Measurements from ENCODE around the gene OR52N1. TPM values are rescaled to one million over a fixed set of nuclear protein-coding genes. Genes with fewer than 3 reads are reported as not detected.
A peak's percentile ranks its signal among the peaks of the same experiment; 100 is the strongest.

The OR52N1 gene
- total and polyA plus RNA-seq, 2 experiments from 2014 or later = not detected

- Mint-ChIP-seq H3K4me3 (peak overlapping the region; percentile 74; the same call in 2 of the 3 replicates), H3K36me3 (ENCODE audit: low read depth) (no peaks in the 10 kb centered on the region), H3K27me3 (ENCODE audit: insufficient read depth, low read depth, poor library complexity) (peaks cover 2% of the 10 kb centered on the region), H3K9me3 (peaks cover 5% of the 10 kb centered on the region), H3K4me1 (peaks cover 32% of the 10 kb centered on the region), H3K27ac (no peak overlapping the region)
- H3K4me1 ChIP-seq (ENCODE audit: insufficient read depth) = peaks cover 23% of the 10 kb centered on the region
- TF ChIP-seq NANOG (IDR thresholded peaks at IDR 0.05; ENCODE audit: borderline replicate concordance) (no peak), CREB1 (CRISPR knock-in tag; IDR thresholded peaks at IDR 0.05; ENCODE audit: low read depth) (no peak)
- TF ChIP-seq, protein P1, sequence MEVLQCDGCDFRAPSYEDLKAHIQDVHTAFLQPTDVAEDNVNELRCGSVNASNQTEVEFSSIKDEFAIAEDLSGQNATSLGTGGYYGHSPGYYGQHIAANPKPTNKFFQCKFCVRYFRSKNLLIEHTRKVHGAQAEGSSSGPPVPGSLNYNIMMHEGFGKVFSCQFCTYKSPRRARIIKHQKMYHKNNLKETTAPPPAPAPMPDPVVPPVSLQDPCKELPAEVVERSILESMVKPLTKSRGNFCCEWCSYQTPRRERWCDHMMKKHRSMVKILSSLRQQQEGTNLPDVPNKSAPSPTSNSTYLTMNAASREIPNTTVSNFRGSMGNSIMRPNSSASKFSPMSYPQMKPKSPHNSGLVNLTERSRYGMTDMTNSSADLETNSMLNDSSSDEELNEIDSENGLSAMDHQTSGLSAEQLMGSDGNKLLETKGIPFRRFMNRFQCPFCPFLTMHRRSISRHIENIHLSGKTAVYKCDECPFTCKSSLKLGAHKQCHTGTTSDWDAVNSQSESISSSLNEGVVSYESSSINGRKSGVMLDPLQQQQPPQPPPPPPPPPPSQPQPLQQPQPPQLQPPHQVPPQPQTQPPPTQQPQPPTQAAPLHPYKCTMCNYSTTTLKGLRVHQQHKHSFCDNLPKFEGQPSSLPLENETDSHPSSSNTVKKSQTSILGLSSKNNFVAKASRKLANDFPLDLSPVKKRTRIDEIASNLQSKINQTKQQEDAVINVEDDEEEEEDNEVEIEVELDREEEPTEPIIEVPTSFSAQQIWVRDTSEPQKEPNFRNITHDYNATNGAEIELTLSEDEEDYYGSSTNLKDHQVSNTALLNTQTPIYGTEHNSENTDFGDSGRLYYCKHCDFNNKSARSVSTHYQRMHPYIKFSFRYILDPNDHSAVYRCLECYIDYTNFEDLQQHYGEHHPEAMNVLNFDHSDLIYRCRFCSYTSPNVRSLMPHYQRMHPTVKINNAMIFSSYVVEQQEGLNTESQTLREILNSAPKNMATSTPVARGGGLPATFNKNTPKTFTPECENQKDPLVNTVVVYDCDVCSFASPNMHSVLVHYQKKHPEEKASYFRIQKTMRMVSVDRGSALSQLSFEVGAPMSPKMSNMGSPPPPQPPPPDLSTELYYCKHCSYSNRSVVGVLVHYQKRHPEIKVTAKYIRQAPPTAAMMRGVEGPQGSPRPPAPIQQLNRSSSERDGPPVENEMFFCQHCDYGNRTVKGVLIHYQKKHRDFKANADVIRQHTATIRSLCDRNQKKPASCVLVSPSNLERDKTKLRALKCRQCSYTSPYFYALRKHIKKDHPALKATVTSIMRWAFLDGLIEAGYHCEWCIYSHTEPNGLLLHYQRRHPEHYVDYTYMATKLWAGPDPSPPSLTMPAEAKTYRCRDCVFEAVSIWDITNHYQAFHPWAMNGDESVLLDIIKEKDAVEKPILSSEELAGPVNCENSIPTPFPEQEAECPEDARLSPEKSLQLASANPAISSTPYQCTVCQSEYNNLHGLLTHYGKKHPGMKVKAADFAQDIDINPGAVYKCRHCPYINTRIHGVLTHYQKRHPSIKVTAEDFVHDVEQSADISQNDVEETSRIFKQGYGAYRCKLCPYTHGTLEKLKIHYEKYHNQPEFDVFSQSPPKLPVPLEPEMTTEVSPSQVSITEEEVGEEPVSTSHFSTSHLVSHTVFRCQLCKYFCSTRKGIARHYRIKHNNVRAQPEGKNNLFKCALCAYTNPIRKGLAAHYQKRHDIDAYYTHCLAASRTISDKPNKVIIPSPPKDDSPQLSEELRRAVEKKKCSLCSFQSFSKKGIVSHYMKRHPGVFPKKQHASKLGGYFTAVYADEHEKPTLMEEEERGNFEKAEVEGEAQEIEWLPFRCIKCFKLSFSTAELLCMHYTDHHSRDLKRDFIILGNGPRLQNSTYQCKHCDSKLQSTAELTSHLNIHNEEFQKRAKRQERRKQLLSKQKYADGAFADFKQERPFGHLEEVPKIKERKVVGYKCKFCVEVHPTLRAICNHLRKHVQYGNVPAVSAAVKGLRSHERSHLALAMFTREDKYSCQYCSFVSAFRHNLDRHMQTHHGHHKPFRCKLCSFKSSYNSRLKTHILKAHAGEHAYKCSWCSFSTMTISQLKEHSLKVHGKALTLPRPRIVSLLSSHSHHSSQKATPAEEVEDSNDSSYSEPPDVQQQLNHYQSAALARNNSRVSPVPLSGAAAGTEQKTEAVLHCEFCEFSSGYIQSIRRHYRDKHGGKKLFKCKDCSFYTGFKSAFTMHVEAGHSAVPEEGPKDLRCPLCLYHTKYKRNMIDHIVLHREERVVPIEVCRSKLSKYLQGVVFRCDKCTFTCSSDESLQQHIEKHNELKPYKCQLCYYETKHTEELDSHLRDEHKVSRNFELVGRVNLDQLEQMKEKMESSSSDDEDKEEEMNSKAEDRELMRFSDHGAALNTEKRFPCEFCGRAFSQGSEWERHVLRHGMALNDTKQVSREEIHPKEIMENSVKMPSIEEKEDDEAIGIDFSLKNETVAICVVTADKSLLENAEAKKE (CRISPR knock-in tag; IDR thresholded peaks at IDR 0.05) = no peak
- H3K4me2 ChIP-seq = peak overlapping the region; percentile 78
- no peaks in the 10 kb centered on the region for H3K79me2 ChIP-seq (replicated peaks; ENCODE audit: insufficient read depth)
- no peaks in the 10 kb centered on the region for H4K20me1 ChIP-seq (replicated peaks; ENCODE audit: insufficient read depth)
- no peaks in the 10 kb centered on the region for H3K36me3 ChIP-seq (ENCODE audit: insufficient read depth)
- no peaks in the 10 kb centered on the region for H3K27me3 ChIP-seq (ENCODE audit: insufficient read depth)
- ATAC-seq (peak; percentile 14; the same call in 2 of the 3 replicates), DNase-seq (ENCODE audit: low spot score) (no peak)
- H3F3A ChIP-seq (replicated peaks; ENCODE audit: low read depth) = no peaks in the 10 kb centered on the region
- peak overlapping the region; percentile 93 for H2AFZ ChIP-seq
- peak overlapping the region; percentile 58 for H3K4me3 ChIP-seq
- no peaks in the 10 kb centered on the region for H3K9me2 ChIP-seq (ENCODE audit: insufficient read depth)
- H3K27ac ChIP-seq (ENCODE audit: low read depth) = no peak overlapping the region
Measured at GRCh38 chr11:5809122-5809519, 18.1 kb upstream of the OR52N1 start.

DNA sequence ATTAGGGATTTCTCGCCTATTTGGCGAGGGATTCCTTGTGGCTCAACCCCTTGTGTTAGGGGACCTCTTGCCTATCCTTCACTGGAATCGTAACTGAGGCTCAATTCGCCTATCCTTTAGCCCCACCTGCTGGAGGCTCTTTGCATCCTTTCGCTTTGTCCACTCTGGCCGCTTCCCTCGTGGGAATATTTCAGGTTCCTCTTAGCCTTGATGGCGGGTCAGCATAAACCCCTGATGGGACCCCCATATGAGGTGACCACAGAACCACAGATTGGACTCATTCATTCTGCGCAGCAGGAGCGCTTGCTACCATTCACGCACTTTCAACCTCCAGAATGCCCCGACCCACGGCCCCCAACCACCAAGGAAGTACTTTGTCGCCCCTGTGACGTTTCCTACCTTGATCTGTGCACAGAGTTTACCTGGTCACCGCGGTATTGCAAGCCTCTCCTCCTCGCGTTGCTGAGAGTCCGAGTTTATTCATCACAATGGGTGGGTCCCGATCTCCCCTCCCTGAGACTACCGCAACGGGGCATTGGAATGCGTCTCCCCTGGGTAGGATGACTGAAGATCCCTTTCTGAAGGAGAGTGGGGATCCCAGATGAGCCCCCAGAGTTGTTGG lies 17.5 kb upstream of the OR52N1 start, which contains the start of gene OR52N2:
TSS of gene OR52N2 (plus strand) at position 425 of the 622 bp plus-strand sequence. CDS start 11,412 bp downstream, outside the sequence.
- Histone ChIP-seq H3K36me3 (ENCODE audit: insufficient read depth) (no peaks in the 10 kb centered on the region), H3K9me2 (ENCODE audit: insufficient read depth) (no peaks in the 10 kb centered on the region), H3F3A (replicated peaks; ENCODE audit: low read depth) (no peaks in the 10 kb centered on the region), H3K79me2 (replicated peaks; ENCODE audit: insufficient read depth) (no peaks in the 10 kb centered on the region), H3K4me3 (peak within 1 kb of the TSS; percentile 58), H3K27me3 (ENCODE audit: insufficient read depth) (no peaks in the 10 kb centered on the region), H3K4me2 (peak within 1 kb of the TSS; percentile 78), H2AFZ (peak within 1 kb of the TSS; percentile 93), H3K4me1 (ENCODE audit: insufficient read depth) (peaks cover 18% of the 10 kb centered on the region), H3K27ac (ENCODE audit: low read depth) (no peak within 1 kb of the TSS), H4K20me1 (replicated peaks; ENCODE audit: insufficient read depth) (no peaks in the 10 kb centered on the region)
- peaks cover 10% of the 10 kb centered on the region for H3K9me3 Mint-ChIP-seq
- H3K4me1 Mint-ChIP-seq = peaks cover 27% of the 10 kb centered on the region
- peaks cover 2% of the 10 kb centered on the region for H3K27me3 Mint-ChIP-seq (ENCODE audit: insufficient read depth, low read depth, poor library complexity)
- H3K4me3 Mint-ChIP-seq = peak within 1 kb of the TSS; percentile 74; the same call in 2 of the 3 replicates
- H3K36me3 Mint-ChIP-seq (ENCODE audit: low read depth) = no peaks in the 10 kb centered on the region
- DNase-seq (ENCODE audit: low spot score) (peak; percentile 88), ATAC-seq (peak; percentile 93)
- TF ChIP-seq CREB1 (CRISPR knock-in tag; IDR thresholded peaks at IDR 0.05; ENCODE audit: low read depth) = peak; percentile 39; the same call in 1 of the 2 replicates
- no peak for TF ChIP-seq EZH2 (IDR thresholded peaks at IDR 0.05; ENCODE audit: low read depth, unreplicated experiment)
- TF ChIP-seq, protein P2, sequence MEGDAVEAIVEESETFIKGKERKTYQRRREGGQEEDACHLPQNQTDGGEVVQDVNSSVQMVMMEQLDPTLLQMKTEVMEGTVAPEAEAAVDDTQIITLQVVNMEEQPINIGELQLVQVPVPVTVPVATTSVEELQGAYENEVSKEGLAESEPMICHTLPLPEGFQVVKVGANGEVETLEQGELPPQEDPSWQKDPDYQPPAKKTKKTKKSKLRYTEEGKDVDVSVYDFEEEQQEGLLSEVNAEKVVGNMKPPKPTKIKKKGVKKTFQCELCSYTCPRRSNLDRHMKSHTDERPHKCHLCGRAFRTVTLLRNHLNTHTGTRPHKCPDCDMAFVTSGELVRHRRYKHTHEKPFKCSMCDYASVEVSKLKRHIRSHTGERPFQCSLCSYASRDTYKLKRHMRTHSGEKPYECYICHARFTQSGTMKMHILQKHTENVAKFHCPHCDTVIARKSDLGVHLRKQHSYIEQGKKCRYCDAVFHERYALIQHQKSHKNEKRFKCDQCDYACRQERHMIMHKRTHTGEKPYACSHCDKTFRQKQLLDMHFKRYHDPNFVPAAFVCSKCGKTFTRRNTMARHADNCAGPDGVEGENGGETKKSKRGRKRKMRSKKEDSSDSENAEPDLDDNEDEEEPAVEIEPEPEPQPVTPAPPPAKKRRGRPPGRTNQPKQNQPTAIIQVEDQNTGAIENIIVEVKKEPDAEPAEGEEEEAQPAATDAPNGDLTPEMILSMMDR (conservative IDR thresholded peaks at IDR 0.05; ENCODE audit: low read depth in 2 of 2) = peak; percentile 92 to 97
- no peak for TF ChIP-seq ZNF114 (CRISPR knock-in tag; IDR thresholded peaks at IDR 0.05)
- H3K27ac Mint-ChIP-seq = 0 out of 2 replicates have a peak within 1 kb of the TSS, but pooled peaks have one; percentile 25

All from GM23338 (cell line).